Right lobe of liver (tissue), 4 donors: ENCODE measurements around the gene ANKRD65.
"Not testable (repeated sequence)": the region's sequence is repeated elsewhere in the genome, so short reads cannot be mapped to it uniquely, and the experiment has no call there.

Source experiments
- POLR2A ChIP-seq: fragments of 450-650 bp; IDR thresholded peaks from one replicate; pipeline ENCODE4 v1.6.1; 2017; ENCODE audit warnings: antibody characterized with exemption, mild to moderate bottlenecking
- TF ChIP-seq, protein P1 (sequence below), 4 donors: fragments of 200-600 bp in 3 of 4; fragments of 450-650 bp in 1 of 4; IDR thresholded peaks; one replicate each; pipeline versions ENCODE4 v1.5.1 to v1.8.0; 2016 to 2022; ENCODE audit warnings: antibody characterized with exemption in 4 of 4, mild to moderate bottlenecking in 2 of 4
- donor health status: DM: no; HTN: no; CAD: no.
- donor health status: DM: no; HTN: no; CAD: no.
- donor health status: DM: no; HTN: yes; CAD: no.

DNA sequence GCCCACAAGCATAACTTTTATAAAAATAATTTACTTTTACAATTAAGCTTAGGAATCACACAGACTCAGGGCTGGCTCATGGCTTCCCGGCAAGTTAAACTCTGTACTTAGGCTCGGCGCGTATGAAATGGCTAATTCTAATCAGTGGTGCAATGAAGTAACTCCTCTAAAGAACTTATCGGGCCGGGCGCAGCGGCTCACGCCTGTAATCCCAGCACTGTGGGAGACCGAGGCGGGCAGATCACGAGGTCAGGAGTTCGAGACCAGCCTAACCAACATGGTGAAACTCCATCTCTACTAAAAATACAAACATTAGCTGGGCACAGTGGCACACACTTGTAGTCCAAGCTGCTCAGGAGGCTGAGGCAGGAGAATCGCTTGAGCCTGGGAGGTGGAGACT lies 51.0 kb downstream of the ANKRD65 start:
- not testable (repeated sequence) for TF ChIP-seq POLR2A
- TF ChIP-seq, protein P1, sequence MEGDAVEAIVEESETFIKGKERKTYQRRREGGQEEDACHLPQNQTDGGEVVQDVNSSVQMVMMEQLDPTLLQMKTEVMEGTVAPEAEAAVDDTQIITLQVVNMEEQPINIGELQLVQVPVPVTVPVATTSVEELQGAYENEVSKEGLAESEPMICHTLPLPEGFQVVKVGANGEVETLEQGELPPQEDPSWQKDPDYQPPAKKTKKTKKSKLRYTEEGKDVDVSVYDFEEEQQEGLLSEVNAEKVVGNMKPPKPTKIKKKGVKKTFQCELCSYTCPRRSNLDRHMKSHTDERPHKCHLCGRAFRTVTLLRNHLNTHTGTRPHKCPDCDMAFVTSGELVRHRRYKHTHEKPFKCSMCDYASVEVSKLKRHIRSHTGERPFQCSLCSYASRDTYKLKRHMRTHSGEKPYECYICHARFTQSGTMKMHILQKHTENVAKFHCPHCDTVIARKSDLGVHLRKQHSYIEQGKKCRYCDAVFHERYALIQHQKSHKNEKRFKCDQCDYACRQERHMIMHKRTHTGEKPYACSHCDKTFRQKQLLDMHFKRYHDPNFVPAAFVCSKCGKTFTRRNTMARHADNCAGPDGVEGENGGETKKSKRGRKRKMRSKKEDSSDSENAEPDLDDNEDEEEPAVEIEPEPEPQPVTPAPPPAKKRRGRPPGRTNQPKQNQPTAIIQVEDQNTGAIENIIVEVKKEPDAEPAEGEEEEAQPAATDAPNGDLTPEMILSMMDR (IDR thresholded peaks at IDR 0.05): not testable (repeated sequence)
